NCI-H748 (cell line): ENCODE results near the gene MAN1C1.

Experiments
- DNase-seq: peaks from one replicate; lab custom pipeline; 2025; ENCODE audit not compliant: unreplicated experiment; lab: John Stamatoyannopoulos, UW

Gene MAN1C1

DNA sequence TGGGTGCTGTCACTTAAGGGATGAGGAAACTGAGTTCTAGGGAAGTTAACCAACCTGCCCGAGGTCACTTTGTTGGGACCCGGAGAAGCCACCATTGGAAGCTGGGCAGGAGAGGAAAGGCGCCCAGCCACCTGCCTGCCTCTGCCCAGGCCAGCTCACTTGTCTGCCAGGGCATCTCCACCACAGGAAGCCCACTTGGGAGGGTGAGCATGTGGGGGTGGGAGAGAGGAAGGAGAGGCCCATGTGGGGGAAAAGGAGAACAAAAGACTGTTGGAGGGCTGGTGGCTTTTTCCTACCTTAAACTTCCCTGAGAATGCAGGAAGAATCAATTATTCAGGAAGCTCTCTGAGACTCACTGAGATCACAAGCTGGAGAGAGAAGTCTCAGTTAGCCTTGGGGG, 139.6 kb downstream of the MAN1C1 start:
- no peak for DNase-seq

DNA sequence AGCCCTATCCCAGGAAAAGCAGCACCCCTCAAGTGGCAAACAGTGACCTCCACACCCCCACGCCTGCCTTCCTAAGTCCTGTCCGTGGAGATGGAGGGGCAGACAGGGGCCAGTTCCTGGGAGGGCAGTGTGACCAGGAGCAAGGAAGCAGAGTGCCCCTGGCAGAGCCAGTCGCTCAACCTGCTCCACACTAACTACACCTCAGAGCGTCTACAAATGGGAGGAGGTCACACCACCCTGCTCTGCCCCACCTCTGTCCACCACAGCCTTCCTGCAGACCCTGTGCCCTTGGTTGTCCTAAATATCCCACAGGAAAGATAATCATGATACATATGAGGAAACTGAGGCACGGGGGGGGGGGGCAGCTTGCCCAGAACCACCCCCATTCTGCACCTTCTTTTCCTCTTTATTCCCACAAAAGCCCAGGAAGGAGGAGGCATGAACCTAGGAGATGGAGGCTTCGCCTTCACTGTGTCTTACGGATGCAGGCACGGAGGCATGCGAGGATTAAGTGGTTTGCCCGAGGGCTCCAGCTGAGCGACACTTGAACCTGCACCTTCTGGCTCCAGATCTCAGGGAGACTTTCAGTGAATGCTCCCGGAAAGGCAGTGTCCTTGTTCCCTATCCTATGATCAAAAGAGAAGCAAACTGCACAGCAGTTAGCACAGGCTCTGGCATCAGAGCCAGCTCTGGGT, 140.7 kb downstream of the MAN1C1 start:
- DNase-seq: no peak

DNA sequence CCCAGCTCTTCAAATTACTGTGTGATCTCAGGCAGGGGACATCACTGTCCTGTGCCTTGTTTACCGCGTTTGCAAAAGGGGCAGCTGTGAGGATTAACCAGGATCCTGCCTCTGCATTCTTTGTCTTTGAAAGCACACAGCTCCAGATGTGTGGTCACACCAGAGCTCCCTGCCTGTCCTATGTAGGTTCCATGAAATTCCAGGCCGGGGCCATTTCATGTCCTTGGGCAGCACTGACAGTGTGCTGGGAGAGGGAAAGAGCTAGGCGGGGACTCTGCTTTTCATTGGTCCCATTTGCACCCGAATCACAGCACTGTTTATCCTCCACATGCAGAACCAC, 141.2 kb downstream of the MAN1C1 start:
- DNase-seq: no peak

DNA sequence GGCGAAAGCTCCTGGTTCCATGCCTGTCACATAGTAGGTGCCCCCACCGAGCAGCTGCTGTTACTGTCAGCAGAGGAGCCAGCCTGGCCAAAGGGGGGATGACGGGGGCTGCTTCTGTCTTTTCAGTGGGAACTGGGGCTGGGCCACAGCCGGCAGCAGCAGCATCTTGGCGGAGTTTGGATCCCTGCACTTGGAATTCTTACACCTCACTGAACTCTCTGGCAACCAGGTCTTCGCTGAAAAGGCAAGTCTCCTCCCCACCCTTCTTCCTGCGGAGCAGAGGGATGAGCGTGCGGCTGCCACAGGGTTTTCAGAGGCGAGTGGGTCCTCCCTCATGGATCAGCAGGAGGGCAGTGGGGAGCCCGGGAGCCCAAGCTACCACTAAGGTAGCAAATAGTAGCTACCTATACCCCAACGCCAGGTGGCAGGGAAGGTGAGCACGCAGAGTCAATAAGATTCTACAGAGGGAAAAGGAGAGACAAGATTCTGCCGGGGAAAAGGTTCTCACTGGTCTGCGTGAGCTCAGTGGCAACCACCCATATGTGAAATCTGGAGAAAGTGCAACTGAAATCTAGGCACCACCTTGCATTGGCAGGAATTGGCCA, 142.0 kb downstream of the MAN1C1 start:
- no peak for DNase-seq

DNA sequence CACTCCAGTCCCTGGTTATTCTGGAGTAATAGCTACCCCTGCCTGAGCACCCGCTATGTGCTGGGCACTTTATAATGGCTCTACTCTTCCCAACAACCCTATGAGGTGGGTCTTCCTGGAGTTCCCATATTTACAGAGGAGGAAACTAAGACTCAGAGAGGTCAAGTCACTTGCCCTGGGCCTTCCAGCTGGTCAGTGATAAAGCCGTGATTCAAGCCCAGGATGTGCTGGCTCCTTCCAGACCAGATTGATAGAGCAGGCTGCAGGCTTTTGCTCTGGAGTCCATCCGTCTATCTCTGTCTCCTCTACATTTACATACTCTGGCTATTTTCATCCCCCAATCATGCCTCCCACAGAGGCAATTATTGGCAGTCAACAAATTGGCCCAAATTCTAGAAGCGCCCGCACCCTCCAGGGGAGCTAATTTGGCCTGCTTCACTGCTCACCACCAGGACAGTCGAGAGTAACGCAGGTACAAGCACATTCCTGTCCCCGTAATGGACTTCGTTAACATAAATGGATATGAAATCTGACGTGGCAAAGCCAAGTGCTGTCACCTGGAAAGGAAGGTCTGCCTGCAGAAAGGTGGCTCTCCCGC, 143.6 kb downstream of the MAN1C1 start:
- DNase-seq: no peak

DNA sequence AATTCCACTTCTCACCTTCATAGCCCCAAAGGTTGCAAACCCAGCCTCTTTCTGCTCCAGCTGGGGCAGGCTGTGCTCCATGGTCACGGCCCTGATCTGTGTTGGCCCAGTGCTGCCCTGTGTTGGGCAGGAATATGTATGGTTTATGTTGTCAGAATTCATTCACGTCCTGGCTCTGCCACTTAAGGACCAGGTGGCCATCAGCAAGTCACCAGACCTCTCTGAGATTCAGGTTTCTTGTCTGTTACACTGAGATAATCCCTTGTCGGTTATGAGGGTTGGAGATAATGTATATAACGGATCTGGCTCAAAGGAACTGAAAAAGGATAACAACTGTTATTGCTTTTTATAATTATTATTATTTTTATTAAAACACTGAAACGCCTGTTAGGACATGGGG, 144.3 kb downstream of the MAN1C1 start:
- DNase-seq: no peak

DNA sequence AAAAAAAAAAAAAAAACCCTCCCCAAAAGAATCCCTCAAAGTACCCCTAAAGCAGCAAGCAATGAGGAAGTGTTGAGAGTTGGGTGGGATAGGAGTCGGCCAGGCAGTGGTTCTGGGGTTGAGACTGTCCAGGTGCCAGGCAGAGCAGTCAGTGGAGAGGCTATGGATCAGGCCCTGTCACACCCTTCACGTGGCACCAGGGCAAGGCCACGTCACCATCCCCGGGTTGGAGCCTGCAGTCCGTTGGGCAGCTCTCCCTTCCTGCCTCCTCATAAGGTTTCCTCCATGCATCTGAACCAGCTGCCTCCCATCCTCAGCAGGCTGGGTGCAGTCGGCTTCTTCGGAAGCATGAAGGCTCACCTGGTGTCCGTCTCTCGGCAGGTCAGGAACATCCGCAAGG, 146.9 kb downstream of the MAN1C1 start:
- DNase-seq: no peak

DNA sequence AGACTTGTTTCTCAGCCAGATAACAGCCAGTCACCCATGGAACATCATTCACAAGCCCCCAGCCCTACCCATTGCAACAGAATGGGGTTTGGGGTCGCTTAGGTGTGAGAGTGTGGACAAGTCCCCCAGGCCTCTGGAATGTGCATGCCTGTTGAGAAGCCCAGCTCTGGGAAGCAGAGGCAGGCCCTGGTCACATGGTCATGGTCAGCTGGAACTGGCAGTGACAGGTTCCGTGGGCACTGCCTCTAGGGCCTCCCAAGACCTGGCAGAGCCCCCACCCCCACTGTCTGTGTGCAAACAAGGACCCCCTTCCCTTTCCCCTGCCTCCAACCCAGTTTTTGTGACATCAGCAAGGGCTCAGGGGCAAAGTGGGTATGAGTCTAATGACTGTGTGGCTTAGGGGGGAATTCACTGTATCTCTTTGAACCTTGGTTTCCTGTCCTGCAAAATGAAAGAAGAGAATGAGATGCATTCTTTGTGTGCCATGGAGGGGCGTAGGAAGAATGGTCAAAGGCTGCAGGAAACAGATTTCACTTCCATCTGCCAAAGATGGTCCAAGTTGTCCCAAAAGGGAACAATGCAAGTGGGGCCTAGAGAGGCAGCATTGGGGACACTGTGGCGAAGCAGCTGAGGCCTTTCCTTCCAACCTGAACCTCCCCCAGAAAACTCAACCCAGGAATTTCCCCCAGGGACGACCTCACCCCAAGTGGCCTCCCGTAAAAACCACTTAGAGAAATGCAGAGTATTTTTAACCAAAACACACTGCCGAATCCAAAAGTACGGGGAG, 148.7 kb downstream of the MAN1C1 start:
- DNase-seq: no peak

DNA sequence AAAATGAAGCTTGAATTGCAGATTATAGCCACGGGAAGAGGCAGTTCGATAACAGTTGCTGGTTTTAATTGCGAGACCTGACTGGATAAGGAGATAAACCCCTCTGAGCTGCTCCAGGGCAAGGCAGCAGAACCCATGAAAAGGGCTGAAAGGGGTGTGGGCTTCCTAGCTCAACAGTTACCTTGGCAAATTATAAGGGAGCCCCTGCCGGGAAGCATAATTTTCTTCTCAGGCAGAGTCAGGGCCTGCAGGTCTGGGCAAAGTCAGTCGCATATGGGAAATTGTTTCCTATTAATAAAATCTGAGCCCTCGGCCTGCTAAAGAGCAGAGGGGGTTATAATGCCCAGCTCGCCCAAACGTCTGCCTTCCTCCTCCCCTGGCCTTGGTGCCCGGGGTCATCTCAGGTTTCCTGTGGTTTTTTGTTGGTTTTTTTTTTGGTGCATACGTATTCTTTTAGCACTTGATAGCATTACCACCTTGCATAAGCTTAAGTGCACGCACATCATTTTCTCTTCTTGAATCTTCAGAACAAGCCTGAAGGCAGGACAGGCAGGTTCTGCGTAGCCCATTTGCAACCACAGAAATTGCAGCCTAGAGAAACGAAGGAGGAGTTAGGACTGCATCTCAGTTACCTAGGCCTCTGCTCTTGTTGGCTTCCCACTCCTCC, 149.5 kb downstream of the MAN1C1 start:
- no peak for DNase-seq

DNA sequence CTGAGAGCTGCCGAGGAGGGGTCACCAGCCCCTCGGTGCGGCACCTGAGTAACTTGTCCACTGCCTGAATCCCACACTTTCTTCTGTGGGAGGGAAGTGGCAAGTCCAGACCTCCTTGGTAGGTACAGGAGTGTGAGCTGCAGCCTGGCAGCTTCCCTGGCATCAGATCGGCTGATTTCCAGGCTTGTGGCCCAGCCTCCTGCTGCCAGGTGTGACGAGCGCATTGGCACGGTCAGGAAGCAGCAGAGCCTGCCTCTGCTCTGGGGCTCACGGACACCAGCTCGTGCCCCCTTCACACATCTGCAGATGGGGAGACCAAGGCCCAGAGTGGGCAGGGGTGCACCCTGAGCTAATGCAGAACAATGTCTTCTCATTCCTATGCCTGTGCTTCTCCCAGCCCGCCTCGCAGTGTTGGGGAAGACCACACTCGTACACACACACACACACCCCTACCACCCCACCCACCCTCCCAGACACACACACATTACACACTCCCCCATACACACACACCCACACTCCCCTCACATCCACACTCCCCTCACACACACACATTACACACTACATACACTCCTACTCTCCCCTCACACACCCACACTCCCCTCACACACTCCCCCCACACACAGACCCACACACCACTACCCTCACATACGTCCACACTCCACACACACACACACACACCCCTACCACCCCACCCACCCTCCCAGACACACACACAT, 150.3 kb downstream of the MAN1C1 start:
- no peak for DNase-seq

DNA sequence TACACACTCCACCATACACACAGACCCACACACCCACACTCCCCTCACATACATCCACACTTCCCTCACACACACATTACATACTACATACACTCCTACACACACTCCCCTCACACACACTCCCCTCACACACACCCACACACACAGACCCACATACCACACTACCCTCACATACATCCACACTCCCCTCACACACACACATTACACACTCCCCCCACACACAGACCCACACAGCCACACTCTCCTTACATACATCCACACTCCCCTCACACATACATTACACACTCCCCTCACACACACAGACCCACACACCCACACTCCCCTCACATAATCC, 150.8 kb downstream of the MAN1C1 start:
- DNase-seq: no peak

DNA sequence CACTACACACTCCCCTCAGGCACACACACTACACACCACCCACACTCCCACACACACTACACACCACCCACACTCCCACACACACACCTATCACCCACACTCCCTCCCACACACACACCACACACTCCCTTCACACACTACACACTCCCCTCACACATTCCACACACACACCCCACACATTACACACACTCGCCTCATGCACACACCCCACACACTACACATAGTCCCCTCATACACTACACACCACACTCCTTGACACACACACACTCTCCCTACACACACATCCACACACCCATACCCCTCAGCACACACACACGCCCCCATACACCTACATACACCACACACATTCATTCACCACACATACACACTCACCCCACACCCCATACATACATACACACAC, 152.4 kb downstream of the MAN1C1 start:
- no peak for DNase-seq

DNA sequence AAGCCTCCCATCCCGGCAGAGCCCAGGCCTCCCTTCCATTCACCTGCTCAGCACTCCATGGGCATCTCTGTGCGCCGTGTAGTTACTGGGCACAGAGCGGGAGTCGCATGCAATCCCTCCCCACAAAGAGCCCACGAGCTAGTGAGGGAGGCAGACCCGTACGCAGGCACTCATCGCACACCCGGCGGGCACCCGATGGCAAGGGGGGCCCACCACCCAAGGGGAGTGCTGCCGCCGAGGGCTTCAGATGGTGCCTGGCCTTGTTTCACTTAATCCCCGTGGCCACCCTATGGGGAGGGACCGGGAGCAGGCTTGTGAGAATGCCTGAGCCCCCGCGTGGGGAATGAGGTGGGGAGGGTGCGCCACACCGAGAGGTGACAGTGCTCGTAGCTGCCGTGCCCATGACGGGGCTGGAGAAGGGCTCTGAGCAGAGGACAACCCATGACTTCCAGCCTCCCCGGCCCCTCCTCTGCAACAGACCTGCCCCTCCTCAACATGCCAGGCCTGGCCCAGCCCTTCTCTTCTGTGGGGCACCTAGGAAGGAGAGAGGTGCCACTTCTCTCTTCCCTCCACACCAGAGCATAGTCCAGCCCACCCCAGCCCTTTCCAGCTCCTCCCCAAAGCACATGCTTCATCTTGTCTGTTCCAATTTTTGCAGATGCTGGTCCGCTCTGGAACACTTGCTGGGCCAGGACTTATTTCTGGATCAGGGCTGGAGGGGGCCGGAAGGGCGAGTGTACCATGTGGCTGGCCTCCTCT, 153.2 kb downstream of the MAN1C1 start:
- no peak for DNase-seq

DNA sequence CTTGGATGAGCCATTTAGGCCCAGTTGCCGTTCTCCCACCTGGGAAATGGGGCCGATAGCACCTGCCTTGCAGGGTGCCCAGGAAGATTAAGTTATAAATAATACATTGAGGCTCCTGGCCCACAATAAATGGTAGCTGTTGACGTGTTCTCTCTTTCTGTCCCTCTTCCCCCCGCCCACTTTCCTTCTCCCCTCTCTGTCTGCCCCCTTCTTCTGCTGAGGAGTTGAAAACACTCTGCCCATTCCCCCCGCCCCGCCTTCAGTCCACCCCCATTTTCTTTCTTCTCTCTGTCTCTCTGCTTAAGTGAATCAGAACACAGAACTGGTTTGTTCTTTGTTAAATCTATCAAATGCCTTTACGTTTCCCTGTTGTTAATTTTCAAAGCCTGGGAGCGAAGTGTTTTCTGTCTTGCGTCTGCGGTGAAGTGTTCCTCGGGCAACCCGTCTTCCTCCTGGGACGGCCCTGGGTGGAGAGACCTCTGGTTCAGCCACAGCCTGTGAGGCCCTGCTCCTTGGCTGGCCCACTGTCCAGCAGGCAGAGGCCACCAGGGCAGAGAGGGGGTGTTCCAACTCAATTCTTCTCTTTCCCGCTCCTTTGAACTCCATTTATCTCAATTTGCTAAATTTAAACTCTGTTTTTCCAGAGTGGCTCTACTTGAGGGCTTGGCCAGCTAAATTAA, 154.1 kb downstream of the MAN1C1 start:
- no peak for DNase-seq

DNA sequence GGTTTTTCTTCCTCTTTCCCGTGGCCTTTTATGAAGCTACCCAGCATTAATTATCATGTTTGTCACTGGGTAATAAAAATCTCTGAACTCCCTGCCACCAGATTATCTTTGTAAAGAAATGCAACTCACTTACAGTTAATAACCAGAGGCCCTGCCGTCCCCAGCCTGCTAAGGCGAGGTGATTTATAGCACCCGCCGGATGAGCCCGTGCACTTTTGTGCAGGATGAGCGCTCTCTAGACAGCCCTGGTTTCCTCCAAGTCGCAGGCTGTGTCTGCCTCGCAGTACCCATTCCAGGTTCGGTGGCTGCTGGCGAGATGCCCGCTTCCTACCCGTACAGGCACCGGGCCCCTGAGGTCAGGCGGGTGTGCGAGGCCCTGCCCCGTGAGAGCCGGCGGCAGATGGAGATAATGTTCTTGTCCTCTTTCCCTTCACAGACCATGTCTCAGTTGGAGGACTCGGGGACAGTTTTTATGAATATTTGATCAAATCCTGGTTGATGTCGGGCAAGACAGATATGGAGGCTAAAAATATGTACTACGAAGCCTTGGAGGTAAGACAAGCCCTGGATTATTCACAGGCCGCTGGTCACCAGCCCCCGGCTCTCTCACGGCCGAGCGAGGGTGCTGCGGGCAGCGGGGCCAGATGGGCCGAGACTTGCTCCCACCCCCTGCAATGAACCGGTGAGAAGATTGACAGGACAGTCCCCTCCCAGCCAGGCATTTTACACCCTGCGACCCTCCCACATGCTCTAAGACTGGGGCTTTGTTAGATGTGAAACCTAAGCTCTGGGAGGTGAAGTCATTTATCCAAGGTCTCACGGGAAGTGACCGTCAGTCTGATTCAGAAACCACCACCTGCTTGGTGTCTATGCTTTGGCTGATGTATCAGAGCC, 154.9 kb downstream of the MAN1C1 start:
- no peak for DNase-seq

DNA sequence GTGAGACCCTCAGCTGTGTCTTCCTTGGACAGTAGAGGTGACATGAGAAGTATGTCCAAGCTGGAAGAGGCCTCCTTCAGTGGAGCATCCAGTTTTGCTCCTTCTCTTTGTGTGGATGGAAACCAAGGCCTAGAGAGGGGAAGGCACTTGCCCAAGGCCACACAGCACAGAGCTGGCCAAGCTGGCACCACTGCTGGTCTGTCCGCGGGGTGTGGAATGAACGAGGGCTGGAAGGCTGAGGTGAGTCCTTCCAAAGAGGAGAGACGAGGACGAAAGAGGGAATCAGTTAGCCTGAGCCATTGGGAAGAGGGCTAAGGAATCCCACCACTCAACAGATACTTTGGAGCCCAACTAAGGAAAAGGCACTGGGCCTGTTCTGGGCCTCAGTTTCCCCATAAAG, 155.6 kb downstream of the MAN1C1 start:
- no peak for DNase-seq

DNA sequence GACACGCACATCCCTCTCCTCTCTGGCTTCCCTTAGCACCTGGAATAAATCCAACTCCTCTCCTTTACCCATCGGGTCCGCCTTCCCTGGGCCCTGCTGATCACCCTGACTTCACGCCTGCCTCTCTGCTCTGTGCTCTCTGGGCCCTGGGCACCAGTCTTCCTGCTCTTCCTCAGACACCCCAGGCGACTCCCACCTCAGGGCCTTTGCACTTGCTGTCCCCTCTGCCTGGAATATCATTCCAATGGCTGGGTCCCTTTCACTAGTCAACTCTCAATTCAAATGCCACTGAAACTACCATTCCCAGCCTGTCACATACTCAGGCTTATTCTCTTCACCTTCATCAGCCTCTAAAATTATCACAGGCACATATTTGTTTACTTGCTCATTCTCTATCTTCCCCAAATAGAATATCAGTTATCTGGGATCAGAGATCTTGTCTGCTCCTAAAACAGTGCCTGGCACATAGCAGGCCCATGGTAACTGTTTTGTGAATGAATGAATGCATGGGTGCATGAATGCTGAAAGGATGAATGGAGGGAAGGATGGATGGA, 156.2 kb downstream of the MAN1C1 start:
- DNase-seq: no peak

DNA sequence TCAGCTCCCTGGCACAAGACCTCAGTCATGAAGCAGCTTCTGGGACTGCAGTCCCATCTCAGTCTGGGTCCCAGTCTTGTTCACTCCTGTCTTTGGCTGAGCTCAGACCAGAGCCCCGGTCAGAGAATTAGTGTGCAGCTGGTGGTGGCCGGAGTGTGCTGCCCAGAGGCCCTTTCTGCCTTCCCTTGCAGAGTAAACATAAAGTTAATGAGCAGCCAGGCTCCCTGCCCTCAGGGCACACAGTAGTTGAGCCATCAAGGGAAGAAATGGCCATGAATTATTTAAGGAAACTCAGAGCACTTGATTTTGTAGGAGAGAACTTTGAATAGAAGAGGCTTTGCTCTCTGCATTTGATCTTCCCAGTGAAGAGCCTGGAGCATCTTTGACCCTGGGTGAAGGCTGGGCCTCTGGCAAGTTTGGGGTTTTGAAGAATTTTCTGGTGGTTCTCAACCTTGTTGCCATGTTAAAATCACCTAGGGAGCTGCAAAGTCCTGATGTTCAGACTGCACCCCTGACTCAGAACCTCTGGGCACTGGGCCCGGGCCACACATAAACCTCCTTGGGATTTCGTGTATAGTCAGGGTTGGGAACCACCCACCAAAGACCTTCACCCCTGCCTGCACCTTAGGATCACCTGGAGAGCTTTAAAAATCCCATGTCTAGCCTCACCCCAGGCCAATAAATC, 157.0 kb downstream of the MAN1C1 start:
- DNase-seq: no peak
